BJ (cell line): Measurements from ENCODE around the gene CAV2. TPM values are rescaled to one million over a fixed set of nuclear protein-coding genes. Genes with fewer than 3 reads are reported as not detected.

Source experiments
- CTCF ChIA-PET: fragments of 350-600 bp; formaldehyde crosslinking; extraction: SDS; loops from one replicate; lab custom pipeline; 2021; ENCODE audit warnings: antibody characterized with exemption, inconsistent platforms; lab: Yijun Ruan, JAX
- POLR2A ChIA-PET: fragments of 300-600 bp; sonication (Branson Sonifier 250); formaldehyde crosslinking; extraction: SDS; loops from one replicate; lab custom pipeline; 2021; ENCODE audit warnings: antibody characterized with exemption; lab: Charles Lee
- DNase-seq: peaks from one replicate; pipeline ENCODE4 v3.0.0-alpha.2; 2011; ENCODE audit warnings: low read depth
- H3K27me3 ChIP-seq: 2 replicates; pipeline ENCODE4 v1.6.0; 2011; ENCODE audit warnings: low read length; ENCODE audit not compliant: control insufficient read depth, insufficient read depth
- H3K36me3 ChIP-seq: 2 replicates; pipeline ENCODE4 v1.5.1; 2011; ENCODE audit warnings: low read length; ENCODE audit not compliant: control insufficient read depth, insufficient read depth
- H3K4me3 ChIP-seq: 2 replicates; pipeline ENCODE4 v1.5.1; 2011; ENCODE audit warnings: low read depth, mild to moderate bottlenecking, control low read depth, low read length
- CTCF ChIP-seq: IDR thresholded peaks from 2 replicates; pipeline ENCODE4 v1.5.1; 2011; ENCODE audit warnings: low read depth, mild to moderate bottlenecking, control low read depth, inconsistent platforms, low read length, moderate library complexity; ENCODE audit not compliant: insufficient read depth
- polyA plus RNA-seq: library from polyadenylated mRNA; depleted of rRNA; stranded (reverse); fragments of >200 nt; gene quantifications from 2 replicates; pipeline ENCODE4 v1.2.3, GENCODE V29; 2011

CAV2 gene
- polyA plus RNA-seq, 1 experiment, result 245 TPM

DNA sequence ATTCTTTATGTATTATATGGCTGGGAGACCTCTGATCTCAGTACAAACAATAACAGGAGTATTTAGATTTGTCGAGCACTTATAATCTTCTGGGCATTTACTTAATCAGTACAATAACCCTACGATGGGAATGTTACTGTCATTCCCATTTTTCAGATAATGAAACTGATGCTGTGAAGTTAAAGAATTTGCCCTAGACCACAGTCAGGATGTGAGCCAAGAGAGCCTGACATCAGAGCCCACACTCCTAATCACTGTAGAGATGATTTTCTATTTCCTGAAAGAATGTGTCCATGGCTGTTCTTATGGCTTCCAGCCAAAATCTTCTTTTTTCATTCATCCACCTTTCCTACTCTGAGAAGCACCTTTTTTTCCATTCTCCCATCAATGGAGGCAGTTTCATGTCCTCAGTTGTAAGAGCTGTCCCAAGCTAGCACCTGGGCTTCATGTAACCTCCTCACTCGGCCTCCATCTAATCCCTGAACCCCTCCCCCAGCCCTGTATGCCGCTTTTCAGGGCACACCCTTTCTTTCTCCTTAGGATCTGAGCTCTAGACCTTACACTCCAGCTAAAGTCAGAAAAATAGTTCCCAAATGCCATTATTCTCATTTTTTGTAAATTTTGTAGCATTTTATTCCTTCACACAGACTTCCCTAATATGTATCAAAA lies 13.1 kb downstream of the CAV2 start:
- no peak for TF ChIP-seq CTCF
- ChIA-PET CTCF (interaction anchor here (1.1 to 1.2 kb wide), 2 partner anchors 9 to 11 kb away, joined by 3 to 4 read pairs; no protein-coding TSS in a partner anchor), POLR2A (no interaction called here)
- Histone ChIP-seq H3K36me3 (no peaks in the 10 kb centered on the region; the same call in 1 of the 2 replicates), H3K27me3 (no peaks in the 10 kb centered on the region), H3K4me3 (no peak overlapping the region)
- no peak for DNase-seq

- H3K4me3 ChIP-seq, result no peak overlapping the region
- TF ChIP-seq CTCF, result no peak
- H3K36me3 ChIP-seq, result no peaks in the 10 kb centered on the region
- ChIA-PET CTCF (interaction anchor here (1.3 to 1.5 kb wide), 3 partner anchors 73 to 343 kb away, joined by 3 to 4 read pairs (median 3); no protein-coding TSS in a partner anchor), POLR2A (no interaction called here)
- H3K27me3 ChIP-seq, result no peaks in the 10 kb centered on the region
- no peak for DNase-seq
These were observed 16.0 kb downstream of the CAV2 start for GRCh38 chr7:116515584-116515983.

- H3K27me3 ChIP-seq, result no peaks in the 10 kb centered on the region
- no peaks in the 10 kb centered on the region for H3K36me3 ChIP-seq
- TF ChIP-seq CTCF, result no peak
- ChIA-PET POLR2A (interaction anchor here (0.7 kb wide), 1 partner anchor 1507 kb away, joined by 4 read pairs; no protein-coding TSS in a partner anchor), CTCF (interaction anchor here (1.0 to 1.5 kb wide), 4 partner anchors 9 to 344 kb away, joined by 3 to 4 read pairs (median 3); no protein-coding TSS in a partner anchor)
- H3K4me3 ChIP-seq, result no peak overlapping the region
- DNase-seq, result no peak
These were observed 16.8 kb downstream of the CAV2 start for GRCh38 chr7:116516324-116516723.

- no peaks in the 10 kb centered on the region for H3K27me3 ChIP-seq
- POLR2A ChIA-PET, result no interaction called here
- H3K36me3 ChIP-seq, result no peaks in the 10 kb centered on the region
- H3K4me3 ChIP-seq, result no peak overlapping the region
- TF ChIP-seq CTCF, result no peak
- CTCF ChIA-PET, result no interaction called here
- no peak for DNase-seq
These were observed 18.1 kb downstream of the CAV2 start for GRCh38 chr7:116517626-116518025.

DNA sequence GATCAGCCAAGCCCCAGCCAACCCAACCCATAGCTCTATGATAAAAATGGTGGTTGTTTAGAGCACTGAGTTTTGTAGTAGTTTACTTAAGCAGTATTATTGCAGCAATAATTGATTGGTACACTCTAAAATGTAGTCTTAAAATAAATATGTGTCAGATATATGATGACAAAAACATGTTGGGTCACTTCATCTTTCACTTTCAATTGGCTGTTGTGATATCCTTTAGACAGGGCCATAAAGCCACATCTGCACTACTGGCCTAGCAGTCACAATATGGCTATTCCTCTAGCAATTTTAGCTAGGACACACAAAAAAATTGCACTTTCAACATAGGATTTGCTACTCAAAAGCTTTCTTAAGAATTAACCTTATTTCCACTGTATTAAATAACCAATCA lies 19.4 kb downstream of the CAV2 start:
- ChIA-PET CTCF (no interaction called here), POLR2A (no interaction called here)
- DNase-seq, result no peak
- Histone ChIP-seq H3K27me3 (no peaks in the 10 kb centered on the region), H3K4me3 (no peak overlapping the region), H3K36me3 (no peaks in the 10 kb centered on the region)
- no peak for TF ChIP-seq CTCF
